ENCODE data around the gene ADRA1B. TPM values are rescaled to one million over a fixed set of nuclear protein-coding genes. Genes with fewer than 3 reads are reported as not detected.

Gene ADRA1B
- total RNA-seq, 1 experiment from 2014 or later = not detected

DNA sequence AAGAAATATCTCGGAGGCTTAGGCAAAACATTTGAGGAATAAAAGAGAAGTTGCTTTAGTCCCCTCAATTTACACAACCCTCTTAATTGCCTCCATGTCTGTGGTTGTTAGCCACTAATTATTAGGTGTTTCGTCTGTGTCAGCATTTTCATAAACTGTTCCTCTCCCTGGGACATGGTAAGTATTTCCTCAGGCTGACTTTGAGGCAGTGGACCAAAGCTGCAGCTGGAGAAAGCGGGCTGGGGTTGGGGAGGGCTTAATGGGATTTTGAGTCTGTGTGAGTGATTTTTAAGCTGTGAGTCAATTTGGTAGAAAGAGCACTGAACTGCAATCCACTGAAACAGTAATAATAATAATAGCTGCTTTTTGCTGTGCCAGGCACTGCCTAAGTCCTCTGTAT lies 79.6 kb downstream of the ADRA1B start:
- H2BK5ac ChIP-seq (ENCODE audit: insufficient read length, low read length) = no peak overlapping the region
- H3K4ac ChIP-seq (ENCODE audit: low read depth, low read length) = no peak overlapping the region
- H3K9me3 ChIP-seq (ENCODE audit: control insufficient read depth, low read depth, low read length) = no peaks in the 10 kb centered on the region
- H3K79me1 ChIP-seq (ENCODE audit: insufficient read depth, low read depth, low read length, poor library complexity, severe bottlenecking) = no peaks in the 10 kb centered on the region
- no peak overlapping the region for H3K27ac ChIP-seq (ENCODE audit: insufficient read length, low read depth, low read length)
- H2BK120ac ChIP-seq (ENCODE audit: low read depth, low read length, poor library complexity, severe bottlenecking) = no peak overlapping the region
- H3K4me1 ChIP-seq (ENCODE audit: insufficient read depth, low read length) = no peaks in the 10 kb centered on the region
- H3K56ac ChIP-seq (ENCODE audit: insufficient read length, low read depth, low read length) = no peak overlapping the region
- no peak overlapping the region for H3K14ac ChIP-seq (ENCODE audit: insufficient read depth, low read length)
- H3K36me3 Mint-ChIP-seq (ENCODE audit: insufficient read depth in 1 of 3, low read depth in 3 of 3) = no peaks in the 10 kb centered on the region; a peak in 1 of 7 replicates
- WGBS (ENCODE audit: extremely low coverage, insufficient read length, low lambda C conversion rate) = no CpG with 5 or more reads among the region's 3 CpGs
- no peak overlapping the region for H3K9ac ChIP-seq (ENCODE audit: extremely low read depth, insufficient read length, low read length)
- H3K4me1 Mint-ChIP-seq = no peaks in the 10 kb centered on the region
- H2BK12ac ChIP-seq (ENCODE audit: insufficient read length, low read depth, low read length) = no peak overlapping the region
- no peak overlapping the region for H4K91ac ChIP-seq (ENCODE audit: insufficient read length, low read depth, low read length)
- no peak overlapping the region for H2BK15ac ChIP-seq (ENCODE audit: low read depth, low read length)
- no peak overlapping the region for H3T11ph ChIP-seq (ENCODE audit: low read length)
- H3K18ac ChIP-seq (ENCODE audit: insufficient read length, low read depth, low read length) = no peak overlapping the region
- no peak overlapping the region for H4K5ac ChIP-seq (ENCODE audit: insufficient read length, low read depth, low read length)
- no peak overlapping the region for H3K4me2 ChIP-seq (ENCODE audit: insufficient read depth, insufficient read length, low read length)
- H3K27me3 ChIP-seq (ENCODE audit: insufficient read depth, low read length) = no peaks in the 10 kb centered on the region
- no peaks in the 10 kb centered on the region for H3K79me2 ChIP-seq (ENCODE audit: insufficient read depth, low read length)
- no peak for DNase-seq
- TF ChIP-seq, protein P1, sequence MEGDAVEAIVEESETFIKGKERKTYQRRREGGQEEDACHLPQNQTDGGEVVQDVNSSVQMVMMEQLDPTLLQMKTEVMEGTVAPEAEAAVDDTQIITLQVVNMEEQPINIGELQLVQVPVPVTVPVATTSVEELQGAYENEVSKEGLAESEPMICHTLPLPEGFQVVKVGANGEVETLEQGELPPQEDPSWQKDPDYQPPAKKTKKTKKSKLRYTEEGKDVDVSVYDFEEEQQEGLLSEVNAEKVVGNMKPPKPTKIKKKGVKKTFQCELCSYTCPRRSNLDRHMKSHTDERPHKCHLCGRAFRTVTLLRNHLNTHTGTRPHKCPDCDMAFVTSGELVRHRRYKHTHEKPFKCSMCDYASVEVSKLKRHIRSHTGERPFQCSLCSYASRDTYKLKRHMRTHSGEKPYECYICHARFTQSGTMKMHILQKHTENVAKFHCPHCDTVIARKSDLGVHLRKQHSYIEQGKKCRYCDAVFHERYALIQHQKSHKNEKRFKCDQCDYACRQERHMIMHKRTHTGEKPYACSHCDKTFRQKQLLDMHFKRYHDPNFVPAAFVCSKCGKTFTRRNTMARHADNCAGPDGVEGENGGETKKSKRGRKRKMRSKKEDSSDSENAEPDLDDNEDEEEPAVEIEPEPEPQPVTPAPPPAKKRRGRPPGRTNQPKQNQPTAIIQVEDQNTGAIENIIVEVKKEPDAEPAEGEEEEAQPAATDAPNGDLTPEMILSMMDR (conservative IDR thresholded peaks at IDR 0.05) = no peak
- no peak overlapping the region for H3K27ac Mint-ChIP-seq
- H3K23ac ChIP-seq (ENCODE audit: insufficient read length, low read depth, low read length) = no peak overlapping the region
- H3K9me3 Mint-ChIP-seq = peaks cover 0 to 5% of the 10 kb centered on the region in 2 experiments; a peak in 2 of 5 replicates
- H2AFZ ChIP-seq (ENCODE audit: low read length) = no peak overlapping the region
- no peak overlapping the region for H3K4me3 Mint-ChIP-seq
- no peak overlapping the region for H2AK5ac ChIP-seq (ENCODE audit: insufficient read length, low read length)
- H4K20me1 ChIP-seq (ENCODE audit: control insufficient read depth, insufficient read depth, insufficient read length) = no peaks in the 10 kb centered on the region
- no peak overlapping the region for H4K8ac ChIP-seq (replicated peaks; ENCODE audit: insufficient read length, low read depth, low read length)
- no peak overlapping the region for H2BK20ac ChIP-seq (ENCODE audit: low read depth, low read length, poor library complexity, severe bottlenecking)
- peaks cover 28% of the 10 kb centered on the region for H3K27me3 Mint-ChIP-seq (ENCODE audit: low read depth)
- no peaks in the 10 kb centered on the region for H3K23me2 ChIP-seq (ENCODE audit: insufficient read length, low read depth, low read length, poor library complexity, severe bottlenecking)
